ENCODE measurements around the gene CATSPER4.
"Not testable (repeated sequence)": the region's sequence is repeated elsewhere in the genome, so short reads cannot be mapped to it uniquely, and the experiment has no call there.

CATSPER4 gene

GRCh38 chr1:26203642-26204318 is 13.4 kb downstream of the CATSPER4 start:
- Mint-ChIP-seq H3K4me1 (peaks cover 20% of the 10 kb centered on the region), H3K36me3 (no peaks in the 10 kb centered on the region), H3K9me3 (no peaks in the 10 kb centered on the region), H3K4me3 (no peak overlapping the region), H3K27ac (peak overlapping the region; percentile 66)
- DNase-seq (ENCODE audit: low spot score in 2 of 2) (no peak), ATAC-seq (no peak)

DNA sequence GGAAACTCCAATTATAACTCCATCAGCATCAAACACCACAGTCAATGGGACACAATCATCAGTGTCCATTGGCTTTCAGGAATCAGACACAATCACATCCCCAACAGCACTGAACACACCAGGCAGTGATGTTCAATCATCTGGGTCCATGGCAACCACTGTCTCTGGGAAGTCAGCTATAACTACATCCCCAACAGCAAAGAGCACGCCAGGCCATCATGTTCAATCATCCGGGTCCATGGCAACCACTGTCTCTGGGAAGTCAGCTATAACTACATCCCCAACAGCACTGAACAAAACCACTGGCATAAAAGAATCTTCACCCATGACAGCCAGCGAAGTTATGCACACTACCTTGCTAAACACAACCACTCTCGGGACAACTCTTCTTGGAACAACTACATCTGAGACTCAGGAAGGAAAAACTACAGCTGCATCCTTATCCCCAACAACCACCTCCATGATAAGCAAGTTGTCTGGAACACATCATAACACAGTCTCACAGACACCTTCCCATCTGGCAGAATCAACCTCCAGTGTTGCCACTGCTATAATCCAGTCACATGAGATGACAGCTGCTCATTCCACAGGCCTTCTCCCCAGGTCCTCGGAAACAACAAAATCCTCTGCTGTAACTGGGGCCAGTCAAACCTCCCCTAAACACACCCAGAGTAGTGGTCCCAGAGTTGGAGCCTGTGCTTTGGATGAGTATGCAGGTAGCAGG is 19.9 kb downstream of the CATSPER4 start:
- DNase-seq (ENCODE audit: low spot score in 2 of 2) (no peak), ATAC-seq (no peak)
- Mint-ChIP-seq H3K27ac (no peak overlapping the region), H3K4me1 (no peaks in the 10 kb centered on the region), H3K4me3 (no peak overlapping the region), H3K36me3 (no peaks in the 10 kb centered on the region), H3K9me3 (no peaks in the 10 kb centered on the region)

GRCh38 chr1:26212726-26213125 is 22.3 kb downstream of the CATSPER4 start:
- Mint-ChIP-seq H3K27ac (no peak overlapping the region), H3K36me3 (no peaks in the 10 kb centered on the region), H3K9me3 (no peaks in the 10 kb centered on the region), H3K4me3 (no peak overlapping the region), H3K4me1 (no peaks in the 10 kb centered on the region)
- ATAC-seq: no peak
- DNase-seq (ENCODE audit: low spot score in 2 of 2): no peak

DNA sequence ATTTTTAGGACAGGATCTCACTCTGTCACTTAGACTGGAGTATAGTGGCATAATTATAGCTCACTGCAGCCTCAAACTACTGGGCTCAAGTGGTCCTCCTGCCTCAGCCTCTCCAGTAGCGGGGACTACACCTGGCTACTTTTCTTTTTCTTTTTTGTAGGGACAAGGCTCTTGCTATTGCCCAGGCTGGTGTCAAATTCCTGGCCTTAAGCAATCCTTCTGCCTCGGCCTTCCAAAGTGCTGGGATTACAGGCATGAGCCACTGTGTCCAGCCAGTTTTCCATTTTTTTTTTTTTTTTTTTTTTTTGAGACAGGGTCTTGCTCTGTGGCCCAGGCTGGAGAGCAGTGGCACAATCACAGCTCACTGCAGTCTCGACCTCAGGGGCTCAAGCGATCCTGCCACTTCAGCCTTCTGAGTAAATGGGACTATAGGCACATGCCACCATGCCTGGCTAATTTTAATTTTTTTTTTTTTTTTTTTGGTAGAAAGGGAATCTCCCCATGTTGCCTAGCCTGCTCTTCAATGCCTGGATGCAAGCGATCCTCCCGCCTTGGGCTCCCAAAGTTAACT is 23.0 kb downstream of the CATSPER4 start:
- Mint-ChIP-seq H3K36me3 (no peaks in the 10 kb centered on the region), H3K9me3 (no peaks in the 10 kb centered on the region), H3K27ac (no peak overlapping the region), H3K4me1 (no peaks in the 10 kb centered on the region), H3K4me3 (no peak overlapping the region)
- ATAC-seq: no peak
- DNase-seq (ENCODE audit: low spot score in 2 of 2): no peak

GRCh38 chr1:26215246-26215645 is 24.8 kb downstream of the CATSPER4 start:
- Mint-ChIP-seq H3K27ac (no peak overlapping the region), H3K9me3 (no peaks in the 10 kb centered on the region), H3K4me1 (no peaks in the 10 kb centered on the region), H3K4me3 (no peak overlapping the region), H3K36me3 (no peaks in the 10 kb centered on the region)
- no peak for DNase-seq (ENCODE audit: low spot score in 2 of 2)
- ATAC-seq: no peak

GRCh38 chr1:26218906-26219494 is 28.6 kb downstream of the CATSPER4 start:
- no peak overlapping the region for H3K4me3 Mint-ChIP-seq
- H3K4me1 Mint-ChIP-seq: no peaks in the 10 kb centered on the region
- H3K27ac Mint-ChIP-seq: no peak overlapping the region
- DNase-seq (ENCODE audit: low spot score in 2 of 2) (no peak), ATAC-seq (no peak)
- H3K9me3 Mint-ChIP-seq: no peaks in the 10 kb centered on the region
- H3K36me3 Mint-ChIP-seq: no peaks in the 10 kb centered on the region

GRCh38 chr1:26220199-26220912 is 30.0 kb downstream of the CATSPER4 start:
- Mint-ChIP-seq H3K4me1 (peaks cover 2% of the 10 kb centered on the region), H3K27ac (no peak overlapping the region), H3K36me3 (no peaks in the 10 kb centered on the region), H3K9me3 (no peaks in the 10 kb centered on the region), H3K4me3 (no peak overlapping the region)
- no peak for DNase-seq (ENCODE audit: low spot score in 2 of 2)
- ATAC-seq: no peak

DNA sequence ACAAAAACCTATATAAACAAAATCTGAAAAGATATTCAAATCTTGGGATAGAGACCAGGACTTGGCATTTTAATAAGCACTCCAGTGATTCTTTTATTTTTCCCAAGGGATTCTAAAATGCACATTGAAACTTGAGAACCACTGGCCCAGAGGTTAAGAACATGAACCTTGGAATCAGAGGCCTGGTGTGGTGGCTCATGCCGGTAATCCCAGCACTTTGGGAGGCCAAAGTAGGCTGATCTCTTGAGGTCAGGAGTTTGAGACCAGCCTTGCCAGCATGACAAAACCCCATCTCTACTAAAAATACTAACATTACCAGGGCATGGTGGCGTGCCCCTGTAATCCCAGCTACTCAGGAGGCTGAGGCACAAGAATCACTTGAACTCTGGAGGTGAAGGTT is 30.7 kb downstream of the CATSPER4 start:
- DNase-seq (ENCODE audit: low spot score in 2 of 2): no peak
- Mint-ChIP-seq H3K9me3 (no peaks in the 10 kb centered on the region), H3K27ac (no peak overlapping the region), H3K4me3 (no peak overlapping the region), H3K4me1 (peaks cover 9% of the 10 kb centered on the region), H3K36me3 (no peaks in the 10 kb centered on the region)
- no peak for ATAC-seq

DNA sequence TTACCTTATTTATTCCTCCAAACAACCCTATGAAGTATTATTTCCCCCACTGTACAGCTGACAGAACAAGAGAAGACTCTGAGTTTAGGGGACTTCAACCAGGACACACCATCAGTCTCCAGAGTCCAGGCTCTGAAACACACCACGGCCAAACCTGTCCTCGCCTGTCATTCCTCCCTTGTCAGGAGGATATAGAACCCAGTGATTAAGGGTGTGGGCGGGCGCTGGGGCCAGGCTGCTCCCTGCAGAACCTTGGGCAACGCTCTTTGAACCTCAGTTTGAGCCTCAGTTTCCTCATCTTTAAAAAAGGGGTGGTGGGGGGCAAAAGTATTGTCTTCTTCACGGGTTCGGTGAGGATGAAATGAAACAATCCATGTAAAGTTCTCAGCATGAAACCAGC is 34.2 kb downstream of the CATSPER4 start:
- H3K36me3 Mint-ChIP-seq: no peaks in the 10 kb centered on the region
- H3K4me3 Mint-ChIP-seq: peak overlapping the region; percentile 75
- no peak for ATAC-seq
- H3K27ac Mint-ChIP-seq: no peak overlapping the region
- no peak for DNase-seq (ENCODE audit: low spot score in 2 of 2)
- H3K9me3 Mint-ChIP-seq: no peaks in the 10 kb centered on the region
- H3K4me1 Mint-ChIP-seq: peaks cover 9% of the 10 kb centered on the region

DNA sequence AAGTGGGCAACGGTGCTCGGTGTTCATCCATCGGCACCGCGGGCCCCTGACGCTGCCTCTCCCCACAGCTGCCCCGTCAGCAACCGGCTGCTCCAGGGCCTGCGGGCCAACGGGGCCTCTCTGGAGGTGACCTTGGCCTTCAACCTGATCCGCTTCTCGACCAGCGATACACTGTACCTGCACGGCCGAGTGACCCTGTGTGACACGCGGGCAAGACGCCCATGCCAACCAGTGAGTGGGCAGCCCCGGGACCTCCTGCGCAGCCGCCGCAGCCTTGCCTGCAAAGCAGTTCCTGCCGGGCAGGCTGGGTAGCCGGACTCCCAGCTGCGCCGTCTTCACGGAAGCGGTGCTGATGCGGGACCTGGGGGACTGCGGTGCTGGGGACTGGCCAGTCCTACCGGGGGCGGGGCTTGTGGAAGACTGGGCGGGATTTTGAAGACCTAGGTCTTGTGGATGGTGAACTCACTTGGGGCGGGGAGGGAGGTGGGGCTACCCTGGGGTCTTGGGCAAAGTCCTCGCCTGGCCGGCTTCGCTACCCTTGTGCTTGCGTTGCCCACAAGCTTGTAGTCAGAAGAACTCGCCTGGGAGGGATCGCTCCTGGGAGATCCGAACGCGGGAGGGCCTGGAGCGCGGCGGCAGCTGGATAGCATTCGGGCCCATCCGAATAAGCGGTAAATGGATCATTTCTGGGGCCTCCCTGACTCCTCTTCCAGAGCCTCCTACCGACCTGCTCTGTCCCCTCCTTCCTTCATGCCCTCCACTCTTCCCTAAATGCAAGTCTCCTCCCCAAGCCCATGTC is 34.8 kb downstream of the CATSPER4 start:
- ATAC-seq (peak; percentile 77), DNase-seq (ENCODE audit: low spot score in 2 of 2) (peak; percentile 7 to 59)
- Mint-ChIP-seq H3K36me3 (no peaks in the 10 kb centered on the region), H3K9me3 (no peaks in the 10 kb centered on the region), H3K4me1 (peaks cover 9% of the 10 kb centered on the region), H3K4me3 (peak overlapping the region; percentile 75), H3K27ac (peak overlapping the region; percentile 48)

- not testable (repeated sequence) for H3K9me3 Mint-ChIP-seq; DNase-seq (ENCODE audit: low spot score in 2 of 2); ATAC-seq; H3K4me3 Mint-ChIP-seq; H3K27ac Mint-ChIP-seq
- H3K36me3 Mint-ChIP-seq: peaks cover 12% of the 10 kb centered on the region
- peaks cover 16% of the 10 kb centered on the region for H3K4me1 Mint-ChIP-seq
Measured at GRCh38 chr1:26230682-26231081, 40.3 kb downstream of the CATSPER4 start.

GRCh38 chr1:26233903-26234643 is 43.7 kb downstream of the CATSPER4 start, which contains the start of gene CEP85:
Gene CEP85 (plus strand): TSS chr1:26234200. CDS start chr1:26239784, 5,584 bp downstream.
- H3K4me1 Mint-ChIP-seq: peaks cover 31% of the 10 kb centered on the region
- ATAC-seq (peak; percentile 96), DNase-seq (ENCODE audit: low spot score in 2 of 2) (peak; percentile 97 to 99)
- H3K4me3 Mint-ChIP-seq: peak within 1 kb of the TSS; percentile 98
- peak within 1 kb of the TSS; percentile 98 for H3K27ac Mint-ChIP-seq
- peaks cover 12% of the 10 kb centered on the region for H3K36me3 Mint-ChIP-seq
- H3K9me3 Mint-ChIP-seq: no peaks in the 10 kb centered on the region

- H3K4me3 Mint-ChIP-seq: peak overlapping the region; percentile 98
Measured at GRCh38 chr1:26234644-26235370, 44.4 kb downstream of the CATSPER4 start.

More at GRCh38 chr1:26234644-26235370, 44.4 kb downstream of the CATSPER4 start:
- Mint-ChIP-seq H3K27ac (peak overlapping the region; percentile 98), H3K36me3 (peaks cover 12% of the 10 kb centered on the region), H3K4me1 (peaks cover 31% of the 10 kb centered on the region), H3K9me3 (no peaks in the 10 kb centered on the region)
- ATAC-seq: no peak
- DNase-seq (ENCODE audit: low spot score in 2 of 2): peak in 1 of 2 donors; percentile 11

Data from stimulated activated effector memory CD8-positive, alpha-beta T cell treated with anti-CD3 and anti-CD28 coated beads, Interleukin-12 subunit alpha, Interleukin-12 subunit beta, amount 100 ng/mL, for 72 hours (primary cell).